Psoas muscle (tissue), 8 donors: Measurements from ENCODE around the gene TRIM44. TPM values are rescaled to one million over a fixed set of nuclear protein-coding genes. Genes with fewer than 3 reads are reported as not detected.

Source experiments
- ATAC-seq, 4 donors: fragments of 200-7000 bp; cut with Tn5 transposase; one replicate each; pipeline ENCODE4 v1.9.1; 2020; ENCODE audit warnings: moderate library complexity in 3 of 4, mild to moderate bottlenecking in 2 of 4
- DNase-seq, 2 donors: peaks; one replicate each; pipeline ENCODE4 v3.0.0-alpha.2; 2020
- H3K27ac ChIP-seq: fragments of 200-600 bp; one replicate; pipeline ENCODE4 v1.8.0; 2022
- H3K27me3 ChIP-seq, 3 donors: fragments of 200-600 bp in 1 of 3; one replicate each; pipeline versions ENCODE4 v1.6.1 to v1.8.0; 2013 to 2022; ENCODE audit warnings: low read length in 2 of 3, mild to moderate bottlenecking in 2 of 3, moderate library complexity in 1 of 3; ENCODE audit not compliant: insufficient read depth in 3 of 3
- H3K36me3 ChIP-seq, 2 donors: fragments of 200-600 bp in 1 of 2; one replicate each; pipeline versions ENCODE4 v1.6.1 to v1.8.0; 2013 to 2022; ENCODE audit warnings: low read depth in 1 of 2, mild to moderate bottlenecking in 1 of 2, moderate library complexity in 1 of 2; ENCODE audit not compliant: insufficient read depth in 1 of 2
- H3K4me1 ChIP-seq: fragments of 200-600 bp; one replicate; pipeline ENCODE4 v1.8.0; 2022
- H3K4me3 ChIP-seq: fragments of 200-600 bp; one replicate; pipeline ENCODE4 v1.8.0; 2022; ENCODE audit warnings: mild to moderate bottlenecking
- H3K9me3 ChIP-seq: fragments of 200-600 bp; one replicate; pipeline ENCODE4 v1.8.0; 2022
- WGBS, 3 donors: extraction: QIAGEN DNeasy Blood & Tissue Kit; methylation state at CpG; one replicate each; pipeline versions ENCODE4 v1.1.6 to v1.1.7; 2013; 5-methylcytosine and 5-hydroxymethylcytosine counted together
- intact Hi-C, 2 donors: fragments of 100-400 bp; cut with DNase I; formaldehyde crosslinking; loops; one replicate each; pipeline versions ENCODE4 v1.11.0 to v1.14.2; 2022
- polyA plus RNA-seq, 3 donors: library from polyadenylated mRNA; stranded (reverse); fragments of 200-250 nt; gene quantifications; one replicate each; pipeline ENCODE4 v1.2.3, GENCODE V29; 2013
- total RNA-seq, 4 donors: library from RNA; stranded (reverse); fragmentation: NEBNext Ultra II Directional in 2 of 4; extraction: Animal tissue kit (Norgen Biotek cat#: 25700) in 2 of 4; gene quantifications; one replicate each; pipeline versions ENCODE4 v1.2.1 to v1.2.4, GENCODE V29; 2021 to 2023
- TF ChIP-seq, protein P1 (sequence below): fragments of 200-600 bp; IDR thresholded peaks from one replicate; pipeline ENCODE4 v1.8.0; 2022; ENCODE audit warnings: antibody characterized with exemption
- donor health status: healthy with polysubstance abuse.
- donor health status: DM: no; HTN: no; CAD: no; lungs with moderate emphysema.
- donor health status: Bipolar disorder and iron deficiency.
- donor health status: healthy.
- donor health status: DM: yes; HTN: yes; CAD: no.
- donor health status: DM: no; HTN: no; CAD: no.
- donor health status: DM: no; HTN: no; CAD: no.
- donor health status: DM: yes; HTN: yes; CAD: no.

Gene TRIM44
- total and polyA plus RNA-seq, 7 donors = 6.8 to 46.8 (median 34.0) TPM

DNA sequence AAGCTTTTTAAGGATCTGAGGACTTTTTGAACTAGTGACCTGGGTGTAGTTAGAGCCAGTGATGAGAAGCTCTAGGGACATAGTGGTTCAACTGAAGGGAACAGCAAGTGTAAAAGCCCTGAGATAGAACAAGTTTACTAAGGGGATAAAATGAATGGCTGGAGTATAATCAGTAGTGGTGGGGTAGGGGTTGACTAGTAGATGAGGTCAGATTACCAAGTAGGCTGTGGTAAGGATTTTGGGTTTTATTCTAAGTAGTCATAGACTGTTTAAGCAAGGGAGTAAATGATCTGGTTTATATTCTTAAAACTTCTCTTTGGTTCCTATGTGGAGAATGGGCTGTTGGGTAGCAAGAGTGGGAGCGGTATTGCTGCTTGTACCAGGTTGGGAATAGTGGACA is 15.3 kb downstream of the TRIM44 start:
- H3K27me3 ChIP-seq = no peaks in the 10 kb centered on the region
- H3K4me3 ChIP-seq = no peak overlapping the region
- H3K4me1 ChIP-seq = peaks cover 69% of the 10 kb centered on the region
- H3K27ac ChIP-seq = no peak overlapping the region
- DNase-seq = no peak
- H3K36me3 ChIP-seq = no peaks in the 10 kb centered on the region
- TF ChIP-seq, protein P1, sequence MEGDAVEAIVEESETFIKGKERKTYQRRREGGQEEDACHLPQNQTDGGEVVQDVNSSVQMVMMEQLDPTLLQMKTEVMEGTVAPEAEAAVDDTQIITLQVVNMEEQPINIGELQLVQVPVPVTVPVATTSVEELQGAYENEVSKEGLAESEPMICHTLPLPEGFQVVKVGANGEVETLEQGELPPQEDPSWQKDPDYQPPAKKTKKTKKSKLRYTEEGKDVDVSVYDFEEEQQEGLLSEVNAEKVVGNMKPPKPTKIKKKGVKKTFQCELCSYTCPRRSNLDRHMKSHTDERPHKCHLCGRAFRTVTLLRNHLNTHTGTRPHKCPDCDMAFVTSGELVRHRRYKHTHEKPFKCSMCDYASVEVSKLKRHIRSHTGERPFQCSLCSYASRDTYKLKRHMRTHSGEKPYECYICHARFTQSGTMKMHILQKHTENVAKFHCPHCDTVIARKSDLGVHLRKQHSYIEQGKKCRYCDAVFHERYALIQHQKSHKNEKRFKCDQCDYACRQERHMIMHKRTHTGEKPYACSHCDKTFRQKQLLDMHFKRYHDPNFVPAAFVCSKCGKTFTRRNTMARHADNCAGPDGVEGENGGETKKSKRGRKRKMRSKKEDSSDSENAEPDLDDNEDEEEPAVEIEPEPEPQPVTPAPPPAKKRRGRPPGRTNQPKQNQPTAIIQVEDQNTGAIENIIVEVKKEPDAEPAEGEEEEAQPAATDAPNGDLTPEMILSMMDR = no peak
- intact Hi-C loops = loop anchor here in 1 of 2 donors (5.0 kb wide), 1 partner anchor 39 kb away; no protein-coding TSS in a partner anchor
- no peak for ATAC-seq
- H3K9me3 ChIP-seq = no peaks in the 10 kb centered on the region
- 100% methylated on average over 1 of the region's 1 CpG for WGBS, 3 donors

DNA sequence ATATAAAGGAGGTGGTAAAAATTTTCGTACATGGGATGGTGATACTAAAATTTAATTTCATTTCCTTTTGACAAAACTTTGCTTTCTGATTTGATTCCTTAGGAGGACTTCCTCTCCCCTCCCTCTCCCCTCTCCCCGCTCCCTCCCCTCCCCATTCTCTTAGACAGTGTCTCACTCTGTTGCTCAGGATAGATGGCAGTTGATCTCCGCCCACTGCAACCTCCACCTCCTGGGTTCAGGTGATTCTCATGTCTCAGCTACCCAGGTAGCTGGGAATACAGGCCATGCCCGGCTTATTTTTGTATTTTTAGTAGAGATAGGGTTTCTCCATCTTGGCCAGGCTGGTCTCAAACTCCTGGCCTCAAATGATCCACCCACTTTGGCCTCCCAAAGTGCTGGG is 15.9 kb downstream of the TRIM44 start:
- intact Hi-C loops = loop anchor here in 1 of 2 donors (5.0 kb wide), 1 partner anchor 39 kb away; no protein-coding TSS in a partner anchor

DNA sequence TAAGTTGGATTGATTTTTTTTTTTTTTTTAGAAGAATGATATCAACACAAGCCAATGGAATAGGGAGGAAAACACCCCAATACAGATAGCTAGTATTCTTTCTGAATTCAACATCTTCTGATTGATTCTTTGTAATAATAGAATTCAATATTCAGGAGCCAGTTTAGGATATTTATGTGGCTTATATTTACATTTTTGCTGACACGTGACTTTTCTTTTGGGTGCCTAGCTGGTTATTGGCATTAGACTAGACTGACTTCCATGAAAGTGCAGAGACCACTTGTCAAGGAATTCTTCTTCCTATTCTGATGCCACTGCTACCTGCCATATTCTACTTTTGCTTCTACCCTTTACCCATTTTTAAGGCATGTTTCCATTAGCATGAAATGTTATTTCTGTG is 16.4 kb downstream of the TRIM44 start:
- ATAC-seq = no peak
- H3K36me3 ChIP-seq = no peaks in the 10 kb centered on the region
- 96 to 100% (median 97%) methylated on average over 1 of the region's 1 CpG for WGBS, 3 donors
- no peak overlapping the region for H3K4me3 ChIP-seq
- TF ChIP-seq, protein P1 = no peak
- intact Hi-C loops = loop anchor here in 1 of 2 donors (5.0 kb wide), 1 partner anchor 38 kb away; no protein-coding TSS in a partner anchor
- DNase-seq = no peak
- H3K4me1 ChIP-seq = peaks cover 69% of the 10 kb centered on the region
- no peaks in the 10 kb centered on the region for H3K9me3 ChIP-seq
- H3K27me3 ChIP-seq = no peaks in the 10 kb centered on the region
- no peak overlapping the region for H3K27ac ChIP-seq

More for the DNA sequence above, 15.9 kb downstream of the TRIM44 start:
- no peaks in the 10 kb centered on the region for H3K27me3 ChIP-seq
- no peak overlapping the region for H3K4me3 ChIP-seq
- H3K4me1 ChIP-seq = peaks cover 69% of the 10 kb centered on the region
- DNase-seq (no peak), ATAC-seq (no peak)
- no peaks in the 10 kb centered on the region for H3K9me3 ChIP-seq
- H3K27ac ChIP-seq = no peak overlapping the region
- 82% methylated on average over 3 to 4 of the region's 4 CpGs for WGBS, 3 donors
- TF ChIP-seq, protein P1 = no peak
- no peaks in the 10 kb centered on the region for H3K36me3 ChIP-seq

DNA sequence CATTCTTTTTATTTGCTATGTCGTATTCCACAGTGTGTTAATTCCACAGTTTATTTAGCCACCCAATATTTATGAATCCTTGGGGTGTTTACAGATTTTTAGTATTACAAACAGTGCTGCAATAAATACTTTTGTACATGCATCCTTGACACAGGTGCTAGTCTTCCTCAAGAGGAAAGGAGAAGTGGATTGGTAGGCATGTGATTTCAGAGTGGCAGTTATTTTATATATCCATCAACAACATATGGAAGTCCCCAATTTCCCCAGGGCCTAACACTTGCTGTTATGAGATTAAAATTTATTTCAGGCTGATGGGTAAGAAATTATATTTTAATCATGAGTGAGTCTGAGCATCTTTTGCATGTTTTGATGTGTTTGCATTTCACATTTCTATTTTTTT is 17.9 kb downstream of the TRIM44 start:
- intact Hi-C loops = no loop called here
- Histone ChIP-seq H3K27ac (no peak overlapping the region), H3K4me1 (peaks cover 58% of the 10 kb centered on the region), H3K9me3 (no peaks in the 10 kb centered on the region), H3K4me3 (no peak overlapping the region), H3K36me3 (peaks cover 4% of the 10 kb centered on the region in 2 donors), H3K27me3 (no peaks in the 10 kb centered on the region)
- DNase-seq = no peak
- TF ChIP-seq, protein P1 = no peak
- ATAC-seq = no peak
- 97 to 98% (median 98%) methylated on average over 1 of the region's 1 CpG for WGBS, 3 donors

DNA sequence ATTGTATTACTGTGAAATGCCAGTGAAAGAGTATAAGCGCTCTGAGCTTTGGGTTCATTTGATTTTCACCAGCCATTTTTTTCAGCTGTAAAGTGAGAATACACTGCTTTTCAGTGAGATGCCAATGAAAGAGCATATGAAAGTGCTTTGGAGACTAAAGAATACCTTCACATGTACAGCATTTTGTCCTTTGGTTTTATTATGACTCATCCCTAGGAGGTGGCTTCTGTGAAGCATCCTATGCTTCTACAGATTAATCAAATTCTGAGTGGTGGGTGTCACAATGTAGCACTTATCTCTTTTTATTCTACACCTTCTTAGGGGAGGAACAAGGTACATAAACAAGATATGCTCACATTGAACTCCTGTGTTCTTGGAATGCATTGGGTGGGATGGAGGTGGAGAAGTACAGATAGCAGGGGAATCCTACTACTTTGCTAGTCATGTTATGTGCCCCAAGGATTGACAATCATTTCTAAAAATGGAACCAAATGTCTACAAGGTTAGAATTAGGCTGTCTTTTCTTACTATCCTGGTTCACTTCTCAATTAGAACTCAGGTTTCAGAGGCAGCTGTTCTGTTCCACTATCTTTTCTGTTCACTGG is 18.7 kb downstream of the TRIM44 start:
- no peak for DNase-seq
- Histone ChIP-seq H3K9me3 (no peaks in the 10 kb centered on the region), H3K36me3 (peaks cover 4 to 12% of the 10 kb centered on the region in 2 donors), H3K27ac (peak overlapping the region; percentile 44), H3K4me1 (peaks cover 51% of the 10 kb centered on the region), H3K4me3 (no peak overlapping the region), H3K27me3 (no peaks in the 10 kb centered on the region)
- TF ChIP-seq, protein P1 = no peak
- ATAC-seq = no peak
- intact Hi-C loops = no loop called here
- WGBS, 3 donors = 92 to 100% (median 97%) methylated on average over 1 of the region's 1 CpG
